ENCODE results near the gene IDUA. TPM values are rescaled to one million over a fixed set of nuclear protein-coding genes. Genes with fewer than 3 reads are reported as not detected.
A peak's percentile ranks its signal among the peaks of the same experiment; 100 is the strongest.
"Not testable (repeated sequence)": the region's sequence is repeated elsewhere in the genome, so short reads cannot be mapped to it uniquely, and the experiment has no call there.

Gene IDUA
- 26.3 and 30.7 TPM in 2 replicates for total RNA-seq (2014; rRNA removed; shearing (Covaris generic))
- polyA plus RNA-seq (2016; fragmentation: Nextera tagmentation; extraction: Ambion mirVana) = 26.4 and 28.8 TPM in 2 replicates

GRCh38 chr4:986879-987623 lies at the start of gene IDUA:
TSS of gene IDUA (plus strand) at chr4:987044. CDS start at chr4:987085, 41 bp downstream.
- H4K20me1 ChIP-seq (ENCODE audit: insufficient read depth) = no peaks in the 10 kb centered on the region
- peak within 1 kb of the TSS; percentile 81 for H3K4me2 ChIP-seq (ENCODE audit: unreplicated experiment)
- no peaks in the 10 kb centered on the region for H3K79me2 ChIP-seq (ENCODE audit: insufficient read depth)
- 0 to 2% methylated on average over 52 to 55 of the region's 69 CpGs for WGBS, 2 experiments (ENCODE audit: low coverage in 1 of 2, low lambda C conversion rate in 2 of 2, missing lambda C conversion rate in 2 of 2)
- 0 out of 2 replicates have a peak, but pooled peaks cover 10% of the 10 kb centered on the region for H3F3A ChIP-seq (ENCODE audit: insufficient read depth)
- no peaks in the 10 kb centered on the region for H3K9me3 ChIP-seq (ENCODE audit: low read depth)
- H3K27ac ChIP-seq = peak within 1 kb of the TSS; percentile 42
- H3K36me3 ChIP-seq (ENCODE audit: low read depth) = no peaks in the 10 kb centered on the region
- H3K4me3 ChIP-seq = peak within 1 kb of the TSS; percentile 79
- peak within 1 kb of the TSS; percentile 78 for H3K9ac ChIP-seq
- H3K27me3 ChIP-seq (replicated peaks; ENCODE audit: insufficient read depth) = no peaks in the 10 kb centered on the region
- H3K9me2 ChIP-seq (ENCODE audit: insufficient read depth) = no peaks in the 10 kb centered on the region
- DNase-seq = peak; percentile 90
- H2AFZ ChIP-seq = peak within 1 kb of the TSS; percentile 86
- TF ChIP-seq EZH2 (IDR thresholded peaks at IDR 0.05; ENCODE audit: insufficient read depth, poor library complexity, severe bottlenecking) (no peak), EZH2phosphoT487 (IDR thresholded peaks at IDR 0.05; ENCODE audit: insufficient read depth, low read depth) (no peak)
- peaks cover 17% of the 10 kb centered on the region for H3K4me1 ChIP-seq (ENCODE audit: insufficient read depth)
- in situ Hi-C loops (cut with MboI) = no loop called here

GRCh38 chr4:939508-939907 lies 47.3 kb upstream of the IDUA start:
- DNase-seq; H3K27ac ChIP-seq; H3K9me2 ChIP-seq (ENCODE audit: insufficient read depth); H3K9me3 ChIP-seq (ENCODE audit: low read depth); in situ Hi-C loops (cut with MboI); H3K27me3 ChIP-seq (replicated peaks; ENCODE audit: insufficient read depth); H3F3A ChIP-seq (ENCODE audit: insufficient read depth); H2AFZ ChIP-seq; H3K4me3 ChIP-seq; H4K20me1 ChIP-seq (ENCODE audit: insufficient read depth); H3K4me1 ChIP-seq (ENCODE audit: insufficient read depth); H3K36me3 ChIP-seq (ENCODE audit: low read depth); H3K9ac ChIP-seq; H3K4me2 ChIP-seq (ENCODE audit: unreplicated experiment): not testable (repeated sequence)
- peaks cover 14% of the 10 kb centered on the region for H3K79me2 ChIP-seq (ENCODE audit: insufficient read depth)
- WGBS, 2 experiments (ENCODE audit: low coverage in 1 of 2, low lambda C conversion rate in 2 of 2, missing lambda C conversion rate in 2 of 2) = 68 to 72% methylated on average over 4 of the region's 4 CpGs

GRCh38 chr4:945274-946102 lies 41.4 kb upstream of the IDUA start:
- Histone ChIP-seq H3K9ac (no peak overlapping the region), H3F3A (ENCODE audit: insufficient read depth) (no peaks in the 10 kb centered on the region), H3K9me3 (ENCODE audit: low read depth) (no peaks in the 10 kb centered on the region), H3K79me2 (ENCODE audit: insufficient read depth) (no peaks in the 10 kb centered on the region), H4K20me1 (ENCODE audit: insufficient read depth) (no peaks in the 10 kb centered on the region), H3K9me2 (ENCODE audit: insufficient read depth) (no peaks in the 10 kb centered on the region), H3K4me2 (ENCODE audit: unreplicated experiment) (no peak overlapping the region), H3K36me3 (ENCODE audit: low read depth) (no peaks in the 10 kb centered on the region), H2AFZ (no peak overlapping the region), H3K27me3 (replicated peaks; ENCODE audit: insufficient read depth) (no peaks in the 10 kb centered on the region), H3K4me1 (ENCODE audit: insufficient read depth) (no peaks in the 10 kb centered on the region), H3K27ac (no peak overlapping the region), H3K4me3 (no peak overlapping the region)
- in situ Hi-C loops (cut with MboI) = no loop called here
- DNase-seq = no peak
- TF ChIP-seq EZH2 (IDR thresholded peaks at IDR 0.05; ENCODE audit: insufficient read depth, poor library complexity, severe bottlenecking) = no peak
- TF ChIP-seq EZH2phosphoT487 (IDR thresholded peaks at IDR 0.05; ENCODE audit: insufficient read depth, low read depth) = no peak
- WGBS, 2 experiments (ENCODE audit: low coverage in 1 of 2, low lambda C conversion rate in 2 of 2, missing lambda C conversion rate in 2 of 2) = 73 to 78% methylated on average over 28 of the region's 28 CpGs

- H3K27ac ChIP-seq = no peak overlapping the region
- H4K20me1 ChIP-seq (ENCODE audit: insufficient read depth) = no peaks in the 10 kb centered on the region
- no peaks in the 10 kb centered on the region for H3K36me3 ChIP-seq (ENCODE audit: low read depth)
- no peaks in the 10 kb centered on the region for H3K79me2 ChIP-seq (ENCODE audit: insufficient read depth)
- no peak overlapping the region for H2AFZ ChIP-seq
- H3K9ac ChIP-seq = no peak overlapping the region
- in situ Hi-C loops (cut with MboI) = no loop called here
- TF ChIP-seq EZH2phosphoT487 (IDR thresholded peaks at IDR 0.05; ENCODE audit: insufficient read depth, low read depth) = no peak
- no peak for TF ChIP-seq EZH2 (IDR thresholded peaks at IDR 0.05; ENCODE audit: insufficient read depth, poor library complexity, severe bottlenecking)
- no peak for DNase-seq
- WGBS, 2 experiments (ENCODE audit: low coverage in 1 of 2, low lambda C conversion rate in 2 of 2, missing lambda C conversion rate in 2 of 2) = 79 to 82% methylated on average over 8 to 9 of the region's 9 CpGs
- no peak overlapping the region for H3K4me3 ChIP-seq
- no peak overlapping the region for H3K4me2 ChIP-seq (ENCODE audit: unreplicated experiment)
- H3K27me3 ChIP-seq (replicated peaks; ENCODE audit: insufficient read depth) = no peaks in the 10 kb centered on the region
- no peaks in the 10 kb centered on the region for H3K9me2 ChIP-seq (ENCODE audit: insufficient read depth)
- no peaks in the 10 kb centered on the region for H3K9me3 ChIP-seq (ENCODE audit: low read depth)
- no peaks in the 10 kb centered on the region for H3F3A ChIP-seq (ENCODE audit: insufficient read depth)
- H3K4me1 ChIP-seq (ENCODE audit: insufficient read depth) = no peaks in the 10 kb centered on the region
Observed at GRCh38 chr4:946103-946450, 40.8 kb upstream of the IDUA start.
